HUDEP-2 (cell line): ENCODE data around the gene PRKCA.

Experiments
- DNase-seq, 76 experiments: peaks; one replicate each; lab custom pipeline; 2025; ENCODE audit not compliant: unreplicated experiment in 76 of 76; lab: John Stamatoyannopoulos, UW

PRKCA gene

DNA sequence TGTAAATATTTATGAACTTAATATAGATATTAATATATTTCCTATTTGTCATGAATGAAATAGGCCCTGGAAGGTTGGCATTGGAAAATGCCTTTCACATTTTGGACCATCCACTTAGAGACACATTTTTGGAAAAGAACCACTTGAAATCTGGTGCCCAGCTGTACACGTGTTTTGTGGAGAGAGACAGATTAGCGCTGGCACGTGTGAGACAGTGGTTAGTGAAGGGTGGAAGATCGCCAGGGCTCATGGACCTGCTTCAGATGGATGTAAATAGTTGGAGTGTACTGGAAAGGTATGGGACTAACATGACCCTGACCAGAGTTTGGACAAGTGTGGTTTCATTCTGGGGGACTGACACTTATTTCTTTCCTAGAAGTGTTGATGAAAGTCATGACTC, 222.9 kb downstream of the PRKCA start:
- DNase-seq: no peak

DNA sequence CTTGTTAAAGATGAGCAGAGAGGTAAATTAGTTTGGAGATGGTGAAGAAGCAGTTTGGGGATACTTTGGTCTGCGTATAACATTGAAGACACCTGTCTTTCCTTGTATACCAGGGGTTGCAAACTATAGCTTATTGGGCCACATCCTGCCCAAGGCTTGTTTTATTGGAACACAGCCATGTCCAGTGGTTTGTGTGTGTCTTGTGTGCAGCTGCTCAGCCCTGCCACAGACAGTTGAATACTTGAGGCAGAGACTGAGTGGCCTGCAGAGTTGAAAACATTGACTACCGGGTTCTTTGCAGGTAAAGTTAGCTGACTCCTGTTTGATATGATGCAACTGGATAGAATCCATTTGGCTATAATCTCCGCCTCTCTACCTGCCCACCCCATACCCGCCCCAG, 224.4 kb downstream of the PRKCA start:
- no peak for DNase-seq

DNA sequence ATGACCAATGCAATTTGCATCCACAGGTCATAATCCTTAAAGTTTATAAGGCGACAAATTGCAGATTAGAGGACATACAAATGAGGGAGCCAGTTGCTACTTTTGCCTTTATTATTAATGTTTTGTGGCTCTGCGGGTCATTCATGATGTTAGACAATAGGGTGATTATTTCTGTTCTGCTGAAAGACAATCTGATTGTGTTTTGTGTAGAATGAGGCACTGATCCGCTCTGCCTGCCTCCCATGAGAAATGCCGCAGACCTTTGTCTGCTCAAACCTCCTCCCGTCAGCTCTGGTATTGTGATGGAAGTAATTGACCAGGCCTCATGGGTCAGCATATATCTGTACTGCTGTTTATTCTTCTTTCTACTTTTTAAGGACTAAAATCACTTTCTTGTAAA, 224.9 kb downstream of the PRKCA start:
- DNase-seq: no peak

DNA sequence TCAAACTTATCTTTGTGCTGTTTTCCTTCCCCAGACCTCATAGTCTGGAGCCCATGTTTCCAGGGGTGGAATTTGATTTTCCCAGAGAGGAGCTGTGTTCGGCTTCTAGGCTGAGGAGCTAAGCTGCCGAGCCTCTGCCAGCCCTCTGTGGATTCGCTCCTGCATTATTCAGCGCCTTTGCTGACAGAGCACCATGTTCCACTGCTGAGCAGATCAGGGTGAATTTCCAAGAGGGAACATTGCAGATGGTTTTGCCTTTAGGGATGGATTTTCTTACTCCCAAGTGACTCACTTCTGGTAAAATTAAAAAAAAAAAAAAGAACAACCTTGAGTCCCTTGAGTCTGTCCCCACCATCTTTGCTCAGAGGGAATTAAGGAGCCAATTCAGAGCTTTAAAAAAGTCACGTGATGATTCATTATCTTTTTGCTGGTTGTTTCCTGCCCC, 229.5 kb downstream of the PRKCA start:
- no peak for DNase-seq

DNA sequence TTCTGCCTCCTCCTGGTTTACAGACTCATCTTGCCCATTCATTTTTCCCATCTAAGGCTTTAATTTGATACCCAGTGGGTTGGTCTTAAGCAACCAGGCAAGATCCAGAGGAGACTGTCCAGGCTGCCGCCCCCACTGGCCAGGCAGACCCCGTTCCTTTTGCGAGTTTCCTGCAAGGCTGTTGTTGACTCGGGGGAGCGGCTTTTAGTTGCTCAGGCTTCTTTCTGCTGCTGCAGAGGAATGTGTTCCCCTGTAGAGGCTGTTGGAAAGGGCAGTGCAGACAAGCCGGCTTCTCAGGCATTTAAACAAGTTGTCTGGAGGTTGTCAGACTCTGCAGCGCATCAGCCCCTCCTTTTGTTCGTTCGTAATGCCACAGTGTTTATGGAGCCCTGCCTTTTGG, 231.2 kb downstream of the PRKCA start:
- DNase-seq: no peak

DNA sequence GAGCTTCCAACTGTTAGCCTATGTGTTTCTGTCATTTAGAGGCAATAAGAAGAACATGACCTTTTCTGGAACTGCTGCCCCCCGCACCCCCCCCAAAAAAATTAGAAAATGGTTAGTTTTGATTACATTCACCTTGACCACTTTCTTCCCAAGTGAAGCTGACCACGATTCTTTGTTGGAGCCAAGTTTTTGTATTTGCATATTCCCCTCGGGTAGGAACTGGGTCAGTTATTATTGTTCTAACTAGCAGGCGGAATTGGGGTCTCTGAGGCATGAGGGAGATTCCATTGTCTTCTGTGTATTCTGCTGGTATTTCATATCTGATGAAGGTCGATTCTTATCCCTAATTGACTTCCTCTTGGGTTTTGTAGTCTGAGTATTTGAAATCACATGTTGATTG, 231.6 kb downstream of the PRKCA start:
- no peak for DNase-seq

DNA sequence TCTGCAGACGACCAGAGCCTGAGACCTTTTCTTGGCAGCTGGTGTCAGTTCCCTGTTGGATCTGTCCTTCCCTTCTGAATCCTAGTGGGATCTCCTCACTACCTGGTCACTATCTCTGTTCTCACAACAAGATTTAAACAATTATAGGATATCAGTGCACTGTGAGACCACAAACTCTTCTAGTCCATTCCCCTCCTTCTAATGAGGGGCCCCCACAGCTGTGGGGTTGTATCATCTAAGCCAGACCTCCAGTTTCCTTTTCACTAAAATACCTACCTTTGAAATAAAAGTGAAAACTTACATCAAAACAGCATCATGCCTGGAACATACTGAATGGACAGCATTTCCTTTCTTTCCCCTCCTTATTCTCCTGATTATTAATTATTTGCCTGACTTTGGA, 233.2 kb downstream of the PRKCA start:
- DNase-seq: no peak

DNA sequence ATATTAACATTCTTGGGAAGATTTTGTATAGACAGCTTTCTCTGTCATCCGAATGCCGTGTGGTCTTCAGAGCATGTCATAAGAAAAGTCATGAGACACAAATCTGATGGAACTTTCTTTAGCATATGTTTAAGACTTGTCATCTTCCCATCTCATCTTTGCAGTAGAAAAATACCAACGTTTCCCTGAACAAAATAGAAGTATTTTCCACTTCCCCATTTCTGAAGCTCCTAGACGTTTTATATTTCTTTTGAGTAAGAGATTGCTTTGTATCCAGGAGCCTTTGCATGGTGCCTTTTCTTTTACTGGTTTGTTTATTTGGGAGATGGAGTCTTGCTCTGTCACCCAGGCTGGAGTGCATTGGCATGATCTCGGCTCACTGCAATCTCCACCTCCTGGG, 235.1 kb downstream of the PRKCA start:
- no peak for DNase-seq

DNA sequence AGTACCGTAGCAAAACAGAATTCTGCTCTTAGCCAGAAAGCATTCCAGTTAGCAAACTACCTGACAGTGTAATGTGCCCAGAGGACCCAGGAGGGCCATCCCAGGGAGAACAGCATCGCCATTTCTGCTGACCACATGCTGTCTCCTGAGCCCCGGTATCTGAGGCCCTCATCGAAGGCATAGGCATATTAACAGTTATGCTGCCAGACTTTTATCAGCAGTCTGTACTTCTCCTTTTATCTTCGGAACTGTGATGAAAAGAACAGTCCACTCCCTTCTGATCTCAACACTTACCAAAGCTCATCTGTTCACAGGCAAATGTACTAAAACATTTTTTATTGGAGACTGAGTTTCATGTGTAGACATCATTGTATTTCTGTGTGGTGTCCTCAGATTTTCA, 236.4 kb downstream of the PRKCA start:
- DNase-seq: peak in 44 of 76 experiments; percentile 2 to 67 (median 26)

DNA sequence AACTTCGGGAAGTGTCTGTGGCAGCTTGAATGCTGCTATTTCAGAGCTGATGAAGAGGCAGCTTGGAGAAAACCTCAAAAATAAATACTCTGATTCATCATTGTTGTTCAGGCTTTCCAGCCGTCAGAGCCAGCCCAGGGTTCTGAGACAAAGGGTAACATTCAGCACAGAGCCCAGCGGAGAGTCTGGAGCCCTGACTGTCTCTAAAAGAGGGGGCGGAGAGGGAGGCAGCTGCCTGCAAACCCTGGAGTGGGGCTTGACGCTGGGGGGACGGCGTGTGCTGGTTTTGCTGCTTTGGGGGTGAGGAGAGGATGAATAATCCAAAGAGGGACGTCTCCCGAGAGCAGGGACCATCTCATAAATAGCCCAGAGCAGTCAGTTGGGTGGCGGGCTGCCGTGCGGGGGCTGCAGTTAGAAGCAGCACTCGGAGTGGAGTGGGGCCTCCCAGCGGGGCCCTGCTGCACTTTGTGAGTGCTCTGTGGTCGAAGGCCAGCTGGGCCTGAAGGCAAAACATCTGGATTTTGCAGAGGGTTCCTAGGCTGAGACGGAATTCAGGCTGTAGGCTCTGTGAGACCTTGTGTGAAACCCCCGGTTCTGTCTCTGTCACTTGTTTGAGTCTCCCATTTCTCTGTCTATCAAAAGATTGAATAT, 237.8 kb downstream of the PRKCA start:
- no peak for DNase-seq

DNA sequence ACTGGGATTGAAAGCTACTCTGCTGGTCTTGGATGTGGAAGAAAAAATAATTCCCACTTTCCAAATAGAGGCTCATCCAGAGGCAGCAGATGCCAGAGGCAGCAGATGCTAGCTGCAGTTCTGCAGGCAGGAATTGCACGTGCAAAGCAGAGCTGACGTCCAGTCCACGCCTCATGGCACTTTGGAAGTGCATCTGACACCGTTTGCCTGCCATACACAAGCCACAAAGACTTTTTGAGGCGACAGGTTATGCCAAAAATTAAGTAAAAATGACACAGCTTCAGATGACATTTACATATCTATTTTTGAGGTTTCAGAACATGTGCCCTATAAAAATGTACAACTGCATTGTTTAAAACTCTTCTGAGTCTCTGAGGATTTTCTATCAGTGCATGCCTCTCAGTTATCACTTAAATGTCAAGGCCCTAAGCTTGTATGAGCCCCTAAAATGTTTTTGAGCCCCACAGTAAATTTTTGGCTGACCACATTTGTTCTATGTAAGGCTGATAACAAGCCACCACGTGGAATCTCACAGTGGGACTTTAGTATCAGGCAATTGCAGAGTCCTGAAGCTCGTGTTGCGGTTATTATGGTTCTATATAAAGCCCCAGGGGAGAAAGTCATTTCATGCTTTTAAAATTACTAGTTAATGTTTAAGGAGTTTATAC, 239.2 kb downstream of the PRKCA start:
- DNase-seq: peak in 45 of 76 experiments; percentile 5 to 87 (median 41)

DNA sequence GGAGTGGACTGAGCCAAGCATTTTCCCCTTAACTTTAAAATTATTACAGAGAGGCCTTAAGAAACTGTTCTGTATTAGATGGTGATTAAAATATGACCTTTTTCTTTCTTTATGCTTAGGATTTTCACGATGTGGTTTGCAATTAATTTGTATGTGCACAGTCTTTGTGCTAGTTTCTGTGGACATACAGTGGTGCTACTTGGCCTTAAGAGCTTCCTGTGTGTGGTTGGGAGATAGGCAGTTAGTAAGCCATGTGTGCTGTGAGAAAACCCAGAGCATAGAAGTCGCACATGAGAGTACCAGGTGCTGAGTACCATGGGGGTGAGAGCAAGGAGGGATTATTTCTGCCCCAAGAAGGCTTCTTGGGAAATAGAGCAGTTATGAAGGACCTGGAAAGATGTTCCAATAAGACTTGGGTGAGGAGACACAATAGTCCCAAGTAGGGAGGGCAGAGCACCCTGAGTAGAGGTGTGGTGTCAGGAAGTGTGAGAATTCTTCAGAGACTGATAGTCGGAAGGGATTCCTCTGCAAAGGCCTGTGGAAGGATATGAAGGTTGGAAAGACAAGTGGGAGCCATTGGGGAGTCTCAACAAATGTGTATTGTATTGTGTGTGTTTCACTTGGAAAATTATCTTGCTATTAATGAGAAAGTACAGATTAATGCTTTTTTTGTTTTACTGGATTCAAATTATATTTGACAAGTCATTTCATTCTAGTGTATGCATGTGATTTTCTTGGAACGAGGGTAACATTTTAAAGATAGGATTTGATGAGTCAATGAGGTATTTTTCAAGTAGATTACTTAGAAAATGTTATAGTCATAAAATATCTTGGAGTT, 239.9 kb downstream of the PRKCA start:
- DNase-seq: peak in 12 of 76 experiments; percentile 4 to 65 (median 44)

DNA sequence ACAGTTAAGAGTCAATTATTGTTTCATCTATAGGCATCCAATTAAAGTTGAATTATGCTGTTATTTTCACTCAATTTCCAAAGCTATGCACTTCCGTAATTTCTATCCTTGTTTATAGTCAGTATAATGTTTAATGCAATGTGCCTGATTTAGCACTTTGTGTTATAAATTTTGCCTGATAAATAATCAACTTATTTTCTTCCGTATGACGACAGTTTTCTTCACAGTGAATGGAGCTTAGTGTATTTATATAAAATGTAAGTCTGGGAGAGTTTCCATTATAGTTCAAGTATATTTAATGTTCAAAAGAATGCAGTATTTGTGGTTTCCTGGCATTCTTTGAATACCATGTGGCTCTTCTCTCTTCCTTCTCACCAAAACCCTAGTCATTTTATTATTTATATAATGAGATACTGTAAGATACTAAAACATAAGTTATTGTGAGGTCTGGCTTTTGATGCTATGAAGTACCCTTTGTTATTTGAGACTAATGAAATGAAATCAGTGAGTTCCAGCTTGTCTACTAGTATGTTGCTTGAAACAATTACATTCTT, 240.6 kb downstream of the PRKCA start:
- no peak for DNase-seq

DNA sequence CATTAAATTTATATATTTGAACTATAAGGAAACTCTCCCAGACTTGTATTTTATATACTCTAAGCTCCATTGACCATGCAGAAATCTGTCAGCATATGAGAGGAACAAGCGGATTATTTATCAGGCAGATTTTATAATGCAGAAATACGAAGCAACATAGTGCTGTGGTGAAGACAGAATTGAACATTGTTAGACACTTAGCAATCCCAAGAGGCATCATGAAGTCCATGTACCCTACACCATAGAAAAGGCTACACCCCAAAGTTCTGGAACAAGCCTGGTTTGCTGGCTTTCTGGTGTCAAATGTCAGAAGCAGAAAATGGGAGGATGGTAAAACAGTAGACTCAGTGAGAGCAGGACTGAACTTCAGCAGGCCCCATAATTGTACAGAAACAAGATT, 241.1 kb downstream of the PRKCA start:
- no peak for DNase-seq

DNA sequence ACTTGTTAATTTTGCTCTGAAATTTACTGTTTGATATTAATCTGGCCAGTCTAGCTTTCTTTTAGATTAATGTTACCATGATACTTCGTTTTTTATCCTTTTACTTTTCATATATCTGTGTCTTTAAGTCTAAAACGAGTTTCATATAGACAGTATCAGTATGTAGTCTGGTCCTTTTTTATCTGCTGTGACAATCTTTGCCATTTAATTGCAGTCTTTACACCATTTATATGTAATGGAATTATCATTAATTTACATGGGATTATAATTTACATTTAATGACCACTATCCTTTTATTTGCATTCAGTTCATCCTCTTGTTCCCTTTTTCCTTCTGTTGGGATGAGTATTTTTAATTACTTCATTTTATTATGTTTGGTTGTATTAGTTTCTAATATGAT, 243.5 kb downstream of the PRKCA start:
- no peak for DNase-seq

DNA sequence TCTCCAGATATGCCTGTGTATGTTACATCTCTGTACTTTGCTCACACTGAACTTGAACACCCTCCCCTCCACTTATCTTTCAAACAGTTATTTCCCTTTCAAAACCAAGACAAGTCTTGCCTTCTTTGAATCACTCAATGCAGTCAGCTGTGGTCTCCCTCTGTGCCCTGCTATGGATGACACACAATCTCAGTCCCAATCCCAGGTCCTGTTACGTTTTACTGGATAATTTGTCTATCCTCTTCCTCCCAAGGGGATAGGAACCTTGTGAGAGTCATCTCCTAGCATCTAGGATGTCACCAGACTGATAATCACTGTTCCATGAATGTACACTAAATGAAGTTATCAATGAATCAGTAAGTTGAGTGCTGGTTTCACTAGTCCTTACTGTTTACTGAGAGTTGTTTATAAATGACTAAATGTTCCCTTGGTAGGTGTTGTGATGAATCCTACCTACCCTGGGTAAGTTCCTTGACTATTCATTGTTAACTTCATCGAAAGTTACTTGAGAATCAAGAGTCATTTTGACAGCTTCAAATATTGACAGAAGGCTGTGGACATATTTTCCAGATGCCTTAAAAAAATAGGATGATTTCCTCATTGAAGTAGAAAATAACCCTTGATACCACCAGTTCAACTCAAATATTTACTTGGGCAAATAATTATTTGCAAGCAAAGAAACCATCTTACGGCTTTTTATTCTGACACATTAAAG, 244.9 kb downstream of the PRKCA start:
- DNase-seq: no peak

DNA sequence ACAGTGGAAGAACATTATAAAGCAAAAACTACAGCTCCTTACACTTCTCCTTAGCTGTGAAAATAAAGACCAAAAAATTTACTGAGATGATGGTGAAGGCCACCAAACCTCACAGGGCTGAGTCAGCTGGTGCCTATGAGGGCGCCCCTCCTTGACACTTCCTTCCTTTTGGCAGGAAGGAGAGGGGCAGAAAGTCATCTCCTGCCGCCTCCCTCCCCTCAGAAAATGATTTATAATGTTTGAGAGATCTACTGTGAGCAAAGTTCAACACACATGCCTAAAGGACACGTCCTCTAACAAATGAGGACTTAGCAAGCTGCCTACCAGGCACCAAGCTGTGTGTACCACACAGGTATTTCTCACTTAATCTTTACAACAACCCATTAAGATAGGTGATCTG, 245.7 kb downstream of the PRKCA start:
- DNase-seq: no peak

DNA sequence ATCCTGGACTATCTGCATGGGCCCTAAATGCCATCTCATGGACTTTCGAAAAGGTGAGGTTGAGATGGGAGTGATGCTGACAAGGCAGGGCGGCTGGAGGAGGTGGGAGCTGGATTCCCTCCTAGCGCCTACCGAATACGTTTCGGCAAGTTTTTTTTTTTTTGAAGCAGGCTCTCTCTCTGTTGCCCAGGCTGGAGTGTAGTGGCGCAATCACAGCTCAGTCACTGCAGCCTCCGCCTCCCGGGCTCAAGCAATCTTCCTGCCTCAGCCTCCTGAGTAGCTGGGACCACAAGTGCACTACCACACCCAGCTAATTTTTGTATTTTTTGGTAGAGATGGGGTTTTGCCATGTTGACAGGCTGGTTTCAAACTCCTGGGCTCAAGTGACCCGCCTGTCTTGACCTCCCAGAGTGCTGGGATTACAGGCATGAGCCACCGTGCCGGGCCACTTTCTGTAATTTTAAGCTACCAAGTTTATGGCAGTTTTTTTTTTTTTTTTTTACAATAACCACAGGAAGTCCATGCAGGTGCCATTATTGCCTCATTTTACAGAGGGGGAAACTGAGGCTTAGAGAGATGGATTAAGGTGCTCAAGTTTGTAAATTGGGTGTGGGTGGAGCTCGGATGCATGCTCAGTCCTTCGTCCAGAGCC, 246.4 kb downstream of the PRKCA start:
- DNase-seq: no peak

DNA sequence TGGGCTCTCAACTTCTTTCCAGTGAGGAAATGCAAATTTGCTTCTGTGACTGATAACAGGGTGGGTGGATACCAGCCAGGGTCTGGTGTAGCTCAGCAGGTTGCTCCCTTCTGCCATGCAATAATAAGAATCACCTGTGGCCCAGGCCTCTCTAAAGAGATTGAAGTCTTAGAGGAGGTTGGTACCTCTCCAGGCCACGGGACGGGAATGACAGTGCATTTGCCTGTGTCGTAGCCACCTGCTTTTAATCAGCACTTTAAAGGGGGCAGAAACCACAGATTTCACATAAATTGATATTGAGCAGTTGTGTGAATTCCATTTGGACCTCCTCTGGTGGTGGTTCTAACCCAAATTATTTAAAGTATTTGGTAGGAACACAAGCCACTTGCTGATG, 246.9 kb downstream of the PRKCA start:
- no peak for DNase-seq

DNA sequence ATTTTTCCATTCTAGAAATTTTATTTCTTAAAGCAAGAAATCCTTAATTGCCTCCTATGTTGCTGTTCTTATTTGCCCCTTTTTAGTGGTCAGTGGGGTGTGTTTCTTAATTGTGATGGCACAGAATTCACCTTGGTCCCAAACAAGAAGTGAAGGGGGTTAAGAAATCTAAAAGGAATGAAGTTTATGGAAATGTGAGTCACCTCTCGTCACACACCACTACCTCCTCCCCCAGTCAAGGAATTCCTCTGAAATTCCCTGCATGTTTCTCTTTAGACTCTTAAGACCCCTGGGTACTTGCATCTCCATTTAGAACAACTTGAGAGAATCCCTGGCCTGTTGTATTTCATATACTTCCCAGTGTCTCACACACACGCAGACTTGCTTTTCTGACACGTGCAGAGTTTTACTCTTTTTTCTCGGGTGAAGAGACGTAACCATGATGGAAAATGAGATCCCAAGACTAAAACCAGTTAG, 247.4 kb downstream of the PRKCA start:
- DNase-seq: no peak
